ENCODE results near the gene MMD.
"Not testable (repeated sequence)": the region's sequence is repeated elsewhere in the genome, so short reads cannot be mapped to it uniquely, and the experiment has no call there.

Gene MMD

GRCh38 chr17:55435408-55435807, 13.8 kb upstream of the MMD start:
- no peak overlapping the region for H3K4me3 ChIP-seq (ENCODE audit: low read depth, low read length)
- TF ChIP-seq CTCF (IDR thresholded peaks at IDR 0.05; ENCODE audit: low read depth, low read length, missing control alignments) = no peak
- DNase-seq (ENCODE audit: low read depth) = no peak

- TF ChIP-seq CTCF (IDR thresholded peaks at IDR 0.05; ENCODE audit: low read depth, low read length, missing control alignments) = no peak
- no peak overlapping the region for H3K4me3 ChIP-seq (ENCODE audit: low read depth, low read length)
- no peak for DNase-seq (ENCODE audit: low read depth)
Measured at GRCh38 chr17:55434721-55435120, 13.1 kb upstream of the MMD start.

- no peak for DNase-seq (ENCODE audit: low read depth)
- H3K4me3 ChIP-seq (ENCODE audit: low read depth, low read length) = no peak overlapping the region
- no peak for TF ChIP-seq CTCF (IDR thresholded peaks at IDR 0.05; ENCODE audit: low read depth, low read length, missing control alignments)
Measured at GRCh38 chr17:55433629-55434422, 12.2 kb upstream of the MMD start.

- TF ChIP-seq CTCF (IDR thresholded peaks at IDR 0.05; ENCODE audit: low read depth, low read length, missing control alignments) = no peak
- no peak overlapping the region for H3K4me3 ChIP-seq (ENCODE audit: low read depth, low read length)
- DNase-seq (ENCODE audit: low read depth) = no peak
Measured at GRCh38 chr17:55433029-55433628, 11.5 kb upstream of the MMD start.

- no peak overlapping the region for H3K4me3 ChIP-seq (ENCODE audit: low read depth, low read length)
- TF ChIP-seq CTCF (IDR thresholded peaks at IDR 0.05; ENCODE audit: low read depth, low read length, missing control alignments) = no peak
- no peak for DNase-seq (ENCODE audit: low read depth)
Measured at GRCh38 chr17:55432358-55433028, 10.9 kb upstream of the MMD start.

GRCh38 chr17:55431914-55432313, 10.3 kb upstream of the MMD start:
- not testable (repeated sequence) for H3K4me3 ChIP-seq (ENCODE audit: low read depth, low read length); DNase-seq (ENCODE audit: low read depth)

GRCh38 chr17:55430541-55431288, 9.1 kb upstream of the MMD start:
- no peak for TF ChIP-seq CTCF (IDR thresholded peaks at IDR 0.05; ENCODE audit: low read depth, low read length, missing control alignments)
- H3K4me3 ChIP-seq (ENCODE audit: low read depth, low read length) = no peak overlapping the region
- no peak for DNase-seq (ENCODE audit: low read depth)

Data from GM12864 (cell line).